GM21825 (cell line): Measurements from ENCODE around the gene SH3GLB2.
"Not testable (repeated sequence)": the region's sequence is repeated elsewhere in the genome, so short reads cannot be mapped to it uniquely, and the experiment has no call there.

Experiments
- ATAC-seq: cut with Tn5 transposase; IDR thresholded peaks from one replicate; pipeline ENCODE4 v1.9.1; 2021; ENCODE audit warnings: mild to moderate bottlenecking, moderate library complexity; ENCODE audit not compliant: unreplicated experiment

Gene SH3GLB2

GRCh38 chr9:129002992-129003391, 25.1 kb downstream of the SH3GLB2 start:
- no peak for ATAC-seq

- ATAC-seq = no peak
Measured at GRCh38 chr9:129001504-129002325, 26.4 kb downstream of the SH3GLB2 start.

DNA sequence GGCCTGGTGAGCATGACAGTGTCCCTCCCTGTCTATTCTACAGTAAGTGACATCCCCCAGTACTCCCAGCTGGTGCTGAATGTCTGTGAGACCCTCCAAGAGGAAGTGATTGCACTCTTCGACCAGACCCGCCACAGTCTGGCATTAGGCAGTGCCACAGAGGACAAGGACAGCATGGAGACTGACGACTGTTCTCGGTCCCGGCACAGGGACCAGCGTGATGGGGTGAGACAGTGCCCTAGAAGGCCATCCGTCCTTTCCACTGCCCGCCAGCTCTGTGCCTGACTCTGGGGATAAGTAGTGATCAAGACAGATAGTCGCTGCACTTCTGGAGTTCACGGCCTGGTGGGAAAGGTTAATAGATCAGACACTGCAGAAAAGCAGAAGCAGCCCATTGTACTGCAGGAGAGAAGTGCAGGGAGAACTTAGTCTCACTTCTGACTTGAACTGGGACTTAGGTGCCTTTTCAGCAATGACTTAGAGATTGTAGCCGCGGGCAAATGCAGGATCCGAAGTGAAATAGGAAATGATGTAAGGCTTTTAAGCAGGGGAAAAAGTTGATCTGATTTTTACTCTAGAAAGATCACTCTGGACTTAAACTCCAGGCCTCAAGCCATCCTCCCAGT, 28.4 kb downstream of the SH3GLB2 start:
- no peak for ATAC-seq

- ATAC-seq = no peak
Measured at GRCh38 chr9:128998462-128998861, 29.7 kb downstream of the SH3GLB2 start.

- no peak for ATAC-seq
Measured at GRCh38 chr9:128995791-128996190, 32.3 kb downstream of the SH3GLB2 start.

- no peak for ATAC-seq
Measured at GRCh38 chr9:128992995-128993394, 35.1 kb downstream of the SH3GLB2 start.

- no peak for ATAC-seq
Measured at GRCh38 chr9:128987805-128988204, 40.3 kb downstream of the SH3GLB2 start.

- no peak for ATAC-seq
Measured at GRCh38 chr9:128986671-128987070, 41.5 kb downstream of the SH3GLB2 start.

GRCh38 chr9:128983536-128983935, 44.6 kb downstream of the SH3GLB2 start:
- ATAC-seq = no peak

DNA sequence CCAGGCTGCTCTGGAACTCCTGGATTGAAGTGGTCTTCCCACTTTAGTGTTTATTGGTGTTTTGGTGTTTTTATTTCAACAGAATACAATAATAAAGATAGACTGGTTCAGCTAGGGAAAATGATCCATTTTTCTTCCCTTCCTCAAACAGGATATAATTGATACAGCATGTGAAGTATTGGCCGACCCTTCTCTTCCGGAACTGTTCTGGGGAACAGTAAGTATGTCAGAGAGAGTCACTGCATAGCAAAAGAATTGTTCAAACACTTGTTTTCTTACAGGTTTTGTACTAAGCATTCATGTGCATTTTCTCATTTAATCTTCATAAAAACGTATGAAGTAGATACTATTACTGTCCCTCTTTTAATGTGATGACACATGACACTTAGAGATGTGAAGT, 49.0 kb downstream of the SH3GLB2 start:
- ATAC-seq = no peak

GRCh38 chr9:128972956-128973355, 55.2 kb downstream of the SH3GLB2 start:
- ATAC-seq = no peak

DNA sequence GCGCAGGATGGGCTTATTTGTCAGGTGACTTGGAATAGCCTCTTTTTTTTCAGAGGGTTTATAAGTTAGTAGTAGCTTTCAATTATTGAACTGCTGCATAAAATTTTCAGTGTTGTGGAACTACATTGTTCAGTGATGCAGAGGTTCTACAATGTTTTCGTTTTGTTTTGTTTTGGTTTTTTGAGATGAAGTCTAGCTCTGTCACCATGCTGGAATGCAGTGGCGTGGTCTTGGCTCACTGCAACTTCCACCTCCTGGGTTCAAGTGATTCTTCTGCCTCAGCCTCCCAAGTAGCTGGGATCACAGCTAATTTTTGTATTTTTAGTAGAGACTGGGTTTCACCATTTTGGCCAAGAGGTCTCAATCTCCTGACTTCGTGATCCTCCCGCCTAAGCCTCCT, 58.6 kb downstream of the SH3GLB2 start:
- ATAC-seq = no peak

- not testable (repeated sequence) for ATAC-seq
Measured at GRCh38 chr9:128961403-128961802, 66.7 kb downstream of the SH3GLB2 start.
